Activated CD8-positive, alpha-beta memory T cell treated with anti-CD3 and anti-CD28 coated beads for 1 hour (primary cell): Measurements from ENCODE around the gene CUL9.
"Not testable (repeated sequence)": the region's sequence is repeated elsewhere in the genome, so short reads cannot be mapped to it uniquely, and the experiment has no call there.

ENCODE experiments used
- DNase-seq, 2 donors: peaks; one replicate each; pipeline ENCODE4 v3.0.0-alpha.2; 2020; ENCODE audit warnings: low read depth in 1 of 2; ENCODE audit errors: extremely low read depth in 1 of 2

The CUL9 gene

DNA sequence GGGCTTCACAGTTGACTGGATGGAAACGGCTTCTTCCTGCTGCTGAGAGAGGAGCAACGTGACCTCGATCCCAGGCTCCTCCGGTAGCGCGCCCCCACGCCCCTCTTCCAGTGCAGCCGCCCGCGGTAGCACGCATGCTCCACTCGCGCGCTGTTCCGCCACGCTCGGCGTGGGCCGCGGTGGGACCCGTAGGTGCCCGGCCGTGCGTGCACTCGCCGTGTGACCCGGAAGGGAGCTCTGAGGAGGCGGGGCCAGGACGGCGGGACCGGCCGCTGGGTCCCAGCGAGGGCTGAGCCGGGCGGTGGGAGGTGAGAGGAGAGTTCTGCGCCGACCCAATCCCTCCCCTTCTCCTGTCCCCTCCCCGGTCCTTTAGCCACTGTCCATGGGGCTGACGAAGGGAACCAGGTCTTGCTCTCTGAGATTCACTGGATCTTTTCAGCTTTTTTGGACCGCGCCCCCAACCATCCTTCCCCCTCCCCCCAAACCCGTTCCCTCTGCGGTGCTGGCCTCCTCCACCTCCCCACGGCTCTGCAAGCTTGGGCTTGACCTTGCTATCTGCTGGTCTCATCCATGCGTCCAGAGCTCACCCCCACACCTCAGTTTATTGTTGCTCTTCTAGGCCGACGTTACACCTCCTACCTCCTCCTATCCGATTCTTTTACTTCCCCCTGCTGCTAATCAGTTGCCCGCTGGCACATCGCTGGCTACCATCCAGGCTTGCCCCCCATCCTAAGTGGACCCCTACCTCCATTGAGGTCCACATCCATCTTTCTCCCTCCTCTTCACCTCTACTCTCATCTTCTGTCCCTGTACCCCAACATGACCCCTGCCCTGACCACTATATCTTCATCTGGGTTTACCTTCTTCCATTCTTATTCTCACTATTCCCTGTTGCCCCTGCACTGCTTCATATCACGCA, at the start of gene CUL9:
Gene CUL9 (plus strand): TSS at position 255 of the 919 bp plus-strand sequence. CDS start 2,115 bp downstream, outside the sequence.
- peak in 1 of 2 donors; percentile 69 for DNase-seq

DNA sequence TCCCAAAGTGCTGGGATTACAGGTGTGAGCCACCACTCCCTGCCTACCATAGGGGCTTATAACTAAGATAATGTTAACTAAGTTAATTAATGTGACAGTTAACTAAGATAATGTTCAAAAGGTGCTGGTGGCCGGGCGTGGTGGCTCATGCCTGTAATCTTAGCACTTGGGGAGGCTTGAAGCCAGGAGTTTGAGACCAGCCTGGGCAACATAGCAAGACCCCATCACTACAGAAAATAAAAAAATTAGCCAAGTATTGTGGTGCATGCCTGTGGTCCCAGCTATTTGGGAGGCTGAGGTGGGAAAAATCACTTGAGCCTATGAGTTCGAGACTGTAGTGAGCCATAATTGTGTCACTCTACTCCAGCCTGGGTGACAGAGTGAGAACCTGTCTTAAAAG, 43.7 kb upstream of the CUL9 start:
- no peak for DNase-seq

DNA sequence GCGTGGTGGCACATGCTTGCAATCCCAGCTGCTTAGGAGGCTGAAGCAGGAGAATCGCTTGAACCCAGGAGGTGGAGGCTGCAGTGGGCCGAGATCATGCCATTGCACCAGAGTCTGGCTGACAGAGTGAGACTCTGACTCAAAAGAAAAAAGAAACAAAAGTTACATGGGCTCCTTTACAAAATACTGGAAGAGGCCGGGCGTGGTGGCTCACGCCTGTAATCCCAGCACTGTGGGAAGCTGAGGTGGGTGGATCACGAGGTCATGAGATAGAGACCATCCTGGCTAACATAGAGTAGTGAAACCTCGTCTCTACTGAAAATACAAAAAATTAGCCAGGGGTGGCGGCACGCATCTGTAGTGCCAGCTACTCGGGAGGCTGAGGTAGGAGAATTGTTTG, 42.0 kb upstream of the CUL9 start:
- not testable (repeated sequence) for DNase-seq

GRCh38 chr6:43141644-43142043, 40.4 kb upstream of the CUL9 start:
- no peak for DNase-seq

DNA sequence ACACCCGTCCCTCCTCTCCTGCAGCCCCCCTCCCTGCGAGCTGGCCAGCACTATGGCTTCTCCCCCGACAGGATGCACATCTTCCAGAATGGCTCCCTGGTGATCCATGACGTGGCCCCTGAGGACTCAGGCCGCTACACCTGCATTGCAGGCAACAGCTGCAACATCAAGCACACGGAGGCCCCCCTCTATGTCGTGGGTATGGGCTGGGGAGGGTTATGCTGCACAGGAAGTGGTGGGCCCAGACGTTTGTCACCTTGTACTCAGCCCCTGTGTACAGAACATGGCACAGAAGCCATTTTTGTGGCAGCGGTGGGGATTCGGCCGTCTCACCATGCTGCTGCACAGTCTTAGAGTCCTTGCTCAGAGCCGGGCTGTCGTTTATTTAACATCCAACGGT, 39.9 kb upstream of the CUL9 start:
- peak in 1 of 2 donors; percentile 17 for DNase-seq

DNA sequence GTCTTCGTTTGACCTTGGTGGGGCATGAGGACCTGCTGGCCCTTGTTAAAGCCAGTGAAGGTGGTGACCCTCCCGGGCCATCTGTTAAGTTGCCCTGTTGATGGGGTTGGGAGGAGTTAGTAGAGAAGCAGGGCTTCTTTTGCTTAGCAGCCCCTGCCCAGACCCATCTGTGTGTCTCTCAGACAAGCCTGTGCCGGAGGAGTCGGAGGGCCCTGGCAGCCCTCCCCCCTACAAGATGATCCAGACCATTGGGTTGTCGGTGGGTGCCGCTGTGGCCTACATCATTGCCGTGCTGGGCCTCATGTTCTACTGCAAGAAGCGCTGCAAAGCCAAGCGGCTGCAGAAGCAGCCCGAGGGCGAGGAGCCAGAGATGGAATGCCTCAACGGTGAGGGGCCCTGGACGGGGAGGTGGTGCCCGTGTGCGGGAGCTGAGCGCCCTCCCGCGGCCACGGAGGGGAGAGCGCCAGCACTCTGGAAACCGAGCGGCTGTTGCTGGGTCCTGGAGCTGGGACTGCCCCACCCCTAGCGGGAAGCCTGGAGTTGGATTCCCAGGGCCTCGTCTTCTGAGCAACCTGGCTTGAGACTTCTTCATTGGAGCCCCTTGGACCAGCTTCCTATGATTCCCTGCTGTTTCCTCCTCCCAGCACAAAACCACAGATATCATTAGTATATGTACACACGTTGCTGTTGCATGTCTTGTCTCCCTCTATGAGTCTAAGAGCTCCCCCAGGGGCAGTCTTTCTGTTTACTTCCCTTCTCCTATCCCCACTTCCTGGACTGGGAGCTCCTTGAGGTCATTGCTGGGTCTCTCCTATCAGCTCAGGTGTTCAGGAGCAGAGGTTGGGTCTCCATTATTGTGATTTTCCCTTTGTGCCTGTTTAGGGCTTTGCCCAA, 38.5 kb upstream of the CUL9 start:
- DNase-seq, result peak; percentile 23 to 60

- DNase-seq, result no peak
Observed at GRCh38 chr6:43144879-43145278, 37.1 kb upstream of the CUL9 start.

DNA sequence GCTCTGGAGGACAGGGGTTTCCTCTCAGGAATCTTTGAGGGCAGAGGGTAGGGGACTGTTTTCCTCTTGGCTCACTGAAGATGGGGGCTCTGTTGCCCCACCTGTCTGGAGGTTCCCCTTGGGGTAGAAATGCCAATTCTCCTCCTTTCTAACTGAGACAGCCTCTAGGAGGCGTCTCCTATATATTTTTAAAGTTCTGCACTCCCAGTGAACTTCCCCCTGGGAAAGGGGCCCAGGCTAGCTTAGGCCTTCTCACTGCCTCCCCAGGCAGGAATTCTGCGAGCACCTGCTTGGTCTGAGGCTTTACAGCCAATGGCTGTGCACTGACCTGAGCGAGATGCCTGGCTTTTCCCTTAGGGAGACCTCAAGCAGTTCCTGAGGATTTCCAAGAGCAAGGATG, 35.7 kb upstream of the CUL9 start:
- no peak for DNase-seq

- DNase-seq, result no peak
Observed at GRCh38 chr6:43146709-43147688, 35.0 kb upstream of the CUL9 start.

- DNase-seq, result no peak
Observed at GRCh38 chr6:43147691-43148477, 34.1 kb upstream of the CUL9 start.

DNA sequence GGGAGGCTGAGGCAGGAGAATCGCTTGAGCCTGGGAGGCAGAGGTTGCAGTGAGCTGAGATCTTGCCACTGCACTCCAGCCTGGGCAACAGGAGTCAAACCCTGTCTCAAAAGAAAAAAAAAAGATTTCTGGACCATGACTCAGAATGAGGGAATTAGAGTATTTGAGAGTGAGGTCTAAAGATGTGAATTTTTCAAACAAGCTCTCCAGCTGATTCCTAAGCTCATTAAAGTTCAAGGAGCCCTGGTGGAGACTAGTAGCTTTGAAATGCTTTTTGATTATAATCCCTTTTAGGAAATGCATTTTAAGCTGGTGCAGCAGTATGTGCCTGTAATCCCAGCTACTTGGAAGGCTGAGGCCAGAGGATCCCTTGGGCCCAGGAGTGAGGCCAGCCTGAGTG, 32.7 kb upstream of the CUL9 start:
- no peak for DNase-seq

DNA sequence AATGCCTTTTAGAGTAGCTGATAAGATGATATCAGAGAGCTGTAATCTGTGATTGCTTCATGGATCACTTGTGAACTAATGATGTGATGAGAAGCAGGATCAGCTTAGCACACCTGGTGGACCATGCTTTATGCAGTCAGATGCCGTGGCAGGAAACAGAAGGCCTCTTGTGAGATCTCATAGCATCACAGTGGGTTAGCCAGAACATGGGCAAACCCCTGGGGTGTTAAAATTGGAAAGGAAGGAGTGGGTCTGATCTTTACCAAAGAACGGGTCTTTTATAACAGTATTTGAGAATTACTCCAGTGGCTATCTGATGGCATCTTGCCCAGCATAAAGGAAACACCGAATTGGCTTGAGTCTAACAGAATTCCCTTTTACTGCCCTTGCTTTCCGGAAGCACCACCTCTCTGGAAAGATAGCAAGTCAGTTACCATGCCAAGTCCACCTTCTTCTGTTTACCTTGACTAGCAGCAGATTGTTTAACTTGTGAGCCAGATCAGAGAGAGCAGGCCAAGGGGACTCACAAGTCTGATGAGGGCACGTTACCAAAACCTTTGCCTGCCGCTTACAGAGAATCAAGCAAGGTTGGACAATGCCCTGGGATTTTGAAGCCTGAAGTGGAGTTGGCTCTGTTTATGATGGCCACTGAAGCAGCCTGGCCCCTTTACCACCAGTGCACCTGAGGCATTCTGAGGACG, 31.8 kb upstream of the CUL9 start:
- DNase-seq, result no peak

DNA sequence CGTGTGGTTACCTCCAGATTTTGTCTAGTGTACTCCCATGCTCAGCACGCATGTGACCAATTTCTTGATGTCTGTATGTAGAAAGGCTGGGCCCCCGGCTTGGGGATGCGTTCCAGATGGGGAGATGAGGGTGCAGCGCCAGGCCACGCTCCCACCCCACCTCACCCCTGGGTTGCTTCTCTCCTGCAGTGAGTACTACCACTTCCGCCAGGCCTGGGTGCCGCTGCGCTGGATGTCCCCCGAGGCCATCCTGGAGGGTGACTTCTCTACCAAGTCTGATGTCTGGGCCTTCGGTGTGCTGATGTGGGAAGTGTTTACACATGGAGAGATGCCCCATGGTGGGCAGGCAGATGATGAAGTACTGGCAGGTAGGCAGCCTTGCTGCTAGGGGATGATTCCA, 22.4 kb upstream of the CUL9 start:
- DNase-seq, result no peak

- DNase-seq, result no peak
Observed at GRCh38 chr6:43163899-43164298, 18.1 kb upstream of the CUL9 start.

- no peak for DNase-seq
Observed at GRCh38 chr6:43170417-43170930, 11.5 kb upstream of the CUL9 start.

GRCh38 chr6:43170931-43171706, 10.9 kb upstream of the CUL9 start, which contains the start of gene SRF:
Gene SRF, plus strand, starts transcription at chr6:43171269. Its CDS starts 388 bp downstream, at chr6:43171657.
- DNase-seq, result peak; percentile 96 to 99

DNA sequence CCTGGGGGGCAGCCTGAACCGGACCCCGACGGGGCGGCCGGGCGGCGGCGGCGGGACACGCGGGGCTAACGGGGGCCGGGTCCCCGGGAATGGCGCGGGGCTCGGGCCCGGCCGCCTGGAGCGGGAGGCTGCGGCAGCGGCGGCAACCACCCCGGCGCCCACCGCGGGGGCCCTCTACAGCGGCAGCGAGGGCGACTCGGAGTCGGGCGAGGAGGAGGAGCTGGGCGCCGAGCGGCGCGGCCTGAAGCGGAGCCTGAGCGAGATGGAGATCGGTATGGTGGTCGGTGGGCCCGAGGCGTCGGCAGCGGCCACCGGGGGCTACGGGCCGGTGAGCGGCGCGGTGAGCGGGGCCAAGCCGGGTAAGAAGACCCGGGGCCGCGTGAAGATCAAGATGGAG, 10.3 kb upstream of the CUL9 start:
- peak in 1 of 2 donors; percentile 28 for DNase-seq
